GM21737 (cell line): ENCODE measurements around the gene AKAP13.

Source experiments
- ATAC-seq: cut with Tn5 transposase; IDR thresholded peaks from one replicate; pipeline ENCODE4 v1.9.1; 2021; ENCODE audit warnings: mild to moderate bottlenecking, moderate library complexity; ENCODE audit not compliant: unreplicated experiment

The AKAP13 gene

DNA sequence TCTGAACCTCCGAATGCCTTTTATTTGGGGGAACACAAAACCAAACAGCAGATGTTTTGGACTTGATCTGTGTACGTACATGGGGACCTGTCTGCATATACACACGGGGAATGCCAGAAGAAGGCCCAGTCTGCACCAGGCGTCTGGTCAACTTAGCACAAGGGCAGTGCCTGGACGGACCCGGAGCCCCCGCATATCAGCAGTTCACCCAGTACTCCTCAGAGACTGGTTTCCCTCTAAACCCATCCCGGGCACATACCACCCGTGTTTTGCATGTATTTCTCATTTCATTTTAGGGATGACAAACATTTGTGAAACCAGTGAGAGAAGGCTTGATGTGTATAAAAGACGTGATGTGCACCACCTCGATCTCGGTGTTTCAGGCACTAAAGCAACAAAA, 364.6 kb downstream of the AKAP13 start:
- no peak for ATAC-seq

DNA sequence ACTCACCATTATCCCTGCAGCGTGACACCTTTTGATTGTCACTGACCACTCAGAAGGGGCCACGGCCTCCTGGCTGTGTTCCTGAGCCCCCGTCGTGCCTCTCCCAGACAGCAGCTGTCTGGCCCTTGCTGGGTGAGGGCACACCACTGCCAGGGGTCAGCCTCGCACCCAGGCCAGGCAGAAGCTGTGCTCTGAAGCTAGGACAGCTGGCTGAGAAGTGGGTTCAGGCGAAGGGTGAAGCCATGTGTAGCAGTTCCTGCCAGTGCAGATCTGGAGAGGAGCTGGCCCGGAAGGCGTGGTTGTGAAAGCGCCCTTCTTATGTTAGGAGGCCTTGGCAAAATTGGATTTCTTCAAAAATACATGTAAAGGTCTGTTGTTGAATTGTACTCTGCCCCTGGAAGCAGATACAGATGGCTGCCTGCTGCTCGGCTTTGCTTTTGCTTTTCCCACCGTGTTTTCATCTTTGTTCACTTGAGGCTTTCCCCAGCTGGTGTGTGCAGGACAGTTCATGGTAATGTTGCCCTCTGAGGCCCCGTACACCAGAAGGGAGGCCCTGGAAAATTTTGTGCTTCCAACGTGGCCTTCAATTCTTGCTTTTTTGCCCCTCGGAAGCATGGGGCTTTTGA, 365.2 kb downstream of the AKAP13 start:
- ATAC-seq = no peak

DNA sequence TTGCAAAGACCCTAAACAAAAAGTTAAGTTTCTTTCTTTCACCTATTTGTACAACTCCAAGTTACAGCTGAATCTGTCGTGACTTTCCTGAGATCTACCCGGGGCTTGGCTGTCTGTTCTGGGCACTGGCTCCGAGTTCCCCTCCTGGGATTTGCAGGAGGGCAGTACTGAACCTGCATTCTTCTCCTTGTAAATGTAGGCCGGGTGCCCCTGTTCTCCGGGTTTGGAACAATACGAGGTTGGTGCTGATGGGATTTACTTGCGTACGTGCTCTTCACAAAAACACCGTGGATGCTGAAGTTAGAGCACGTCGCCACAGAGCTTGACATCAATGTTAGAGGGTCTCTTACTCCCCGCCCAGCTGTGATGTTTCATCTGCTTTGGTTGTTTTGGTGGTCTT, 366.2 kb downstream of the AKAP13 start:
- no peak for ATAC-seq

DNA sequence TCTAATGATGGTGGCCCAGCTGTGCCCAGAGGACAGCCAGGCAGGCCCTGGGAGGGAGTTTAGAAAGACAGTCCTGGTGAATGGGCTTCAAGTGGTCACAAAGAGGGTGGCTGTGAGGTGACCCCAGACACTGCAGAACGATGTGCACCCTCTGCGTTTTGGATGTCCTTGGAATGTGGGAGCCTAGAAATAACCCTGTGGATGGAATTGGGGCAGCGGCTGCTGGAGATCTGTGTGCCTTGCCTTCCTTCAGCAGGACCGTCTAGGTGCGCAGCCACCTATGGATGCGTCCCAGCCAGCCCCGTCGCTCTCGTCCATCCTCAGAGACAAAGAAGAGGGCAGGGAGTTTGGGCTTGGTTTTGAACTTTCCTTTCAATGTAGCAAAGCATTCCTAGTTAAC, 367.8 kb downstream of the AKAP13 start:
- no peak for ATAC-seq

DNA sequence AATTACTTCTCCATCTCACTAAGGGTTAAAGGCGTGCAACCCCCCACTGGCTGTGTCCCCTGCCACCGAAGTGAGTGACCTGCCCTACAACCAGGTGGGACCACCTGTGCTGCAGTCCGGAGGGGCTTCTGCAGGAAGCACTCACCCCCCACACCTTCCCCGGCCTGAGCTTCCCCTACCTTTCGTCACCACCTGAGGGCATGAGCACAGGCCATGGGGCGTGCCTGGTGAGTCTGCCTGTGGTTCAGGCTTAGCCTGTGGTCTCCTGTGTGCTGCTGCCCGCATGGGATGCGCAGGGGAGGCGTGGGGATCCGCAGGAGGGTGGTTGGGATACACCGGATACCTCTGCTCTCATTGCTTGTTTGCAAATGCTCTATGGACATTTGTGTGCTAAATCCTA, 368.3 kb downstream of the AKAP13 start:
- no peak for ATAC-seq

DNA sequence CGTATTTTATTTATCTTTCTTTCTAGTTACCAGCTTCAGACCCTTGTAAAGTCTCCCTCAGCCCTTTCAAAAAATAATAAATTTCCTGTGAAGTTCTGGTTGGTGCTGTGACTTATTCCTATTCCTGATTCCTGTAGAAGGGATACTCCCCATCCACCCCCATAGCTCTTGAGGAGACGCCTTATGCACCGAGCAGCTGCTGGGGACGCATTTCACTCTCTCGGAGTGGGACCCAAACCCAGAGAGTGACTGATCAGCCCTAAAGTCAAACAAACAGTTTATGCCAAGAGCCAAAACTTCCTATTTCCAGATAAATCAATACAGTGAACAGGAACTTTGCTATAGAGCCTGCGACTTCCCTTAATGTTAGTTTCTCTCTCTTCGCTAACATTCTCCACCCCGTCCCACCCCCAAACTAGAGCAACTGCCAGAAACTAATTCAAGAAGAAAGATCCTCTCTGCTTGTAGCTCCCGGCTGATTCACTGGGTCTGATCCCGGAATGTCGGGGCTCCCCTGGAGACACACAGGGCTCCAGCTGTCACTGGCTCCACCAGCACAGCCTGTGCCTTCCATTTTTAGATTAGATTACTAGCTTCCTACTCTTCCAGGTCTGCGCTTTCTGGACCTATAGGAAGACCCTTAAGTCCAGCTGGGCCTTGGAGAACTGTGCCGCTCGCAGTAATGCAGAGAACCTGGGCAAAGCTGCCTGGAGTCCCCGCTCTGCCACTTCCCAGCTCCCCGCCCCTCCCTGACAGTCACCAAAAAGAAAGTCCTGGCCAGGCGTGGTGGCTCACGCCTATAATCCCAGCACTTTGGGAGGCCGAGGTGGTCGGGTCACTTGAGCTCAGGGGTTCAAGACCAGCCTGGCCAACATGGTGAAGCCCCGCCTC, 369.1 kb downstream of the AKAP13 start:
- ATAC-seq = no peak

DNA sequence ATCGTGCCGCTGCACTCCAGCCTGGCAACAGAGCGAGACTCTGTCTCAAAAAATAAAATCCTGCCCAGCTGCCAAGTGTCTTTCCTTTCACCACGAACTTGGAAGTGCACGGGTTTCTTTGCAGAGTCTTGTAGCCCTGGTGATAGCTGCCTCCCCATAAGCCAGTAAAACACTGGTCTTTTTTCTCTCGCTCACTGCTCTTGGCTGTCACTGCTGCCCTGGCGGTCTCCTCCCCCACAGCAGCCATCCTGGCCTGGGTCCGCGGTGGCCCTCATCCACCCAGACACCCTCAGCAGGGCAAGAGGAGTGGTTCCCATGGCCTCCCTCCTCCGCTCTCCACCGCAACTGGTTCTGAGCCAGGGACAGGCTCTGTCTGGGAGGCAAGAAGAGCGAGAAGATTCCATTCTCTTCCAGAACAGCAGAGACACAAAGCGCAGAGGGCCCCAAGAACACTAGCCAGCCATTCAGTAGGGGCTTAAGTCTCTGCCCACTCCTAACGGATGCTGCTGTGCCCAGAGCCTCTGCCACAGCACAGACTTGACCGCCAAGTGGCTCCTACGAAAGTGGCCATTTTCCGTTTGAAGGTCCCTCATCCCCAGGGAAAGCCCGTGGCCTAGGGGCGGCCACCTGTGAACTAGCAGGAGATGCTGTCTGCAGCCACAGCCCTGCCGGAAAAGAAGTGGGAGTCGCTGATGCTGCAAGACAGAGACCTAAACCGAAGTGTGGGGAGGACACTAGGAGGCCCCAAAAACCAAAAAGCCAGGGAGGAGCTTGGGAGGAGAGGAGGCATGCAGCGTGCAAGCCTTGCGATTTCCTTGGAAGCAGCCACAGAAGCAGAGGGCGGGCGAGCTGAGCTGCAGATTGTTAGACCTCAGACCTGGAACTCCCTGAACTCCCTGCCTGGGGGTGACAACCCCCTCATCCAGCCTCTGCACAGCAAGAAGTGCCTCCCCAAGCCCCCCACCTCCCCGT, 370.2 kb downstream of the AKAP13 start:
- ATAC-seq = no peak

DNA sequence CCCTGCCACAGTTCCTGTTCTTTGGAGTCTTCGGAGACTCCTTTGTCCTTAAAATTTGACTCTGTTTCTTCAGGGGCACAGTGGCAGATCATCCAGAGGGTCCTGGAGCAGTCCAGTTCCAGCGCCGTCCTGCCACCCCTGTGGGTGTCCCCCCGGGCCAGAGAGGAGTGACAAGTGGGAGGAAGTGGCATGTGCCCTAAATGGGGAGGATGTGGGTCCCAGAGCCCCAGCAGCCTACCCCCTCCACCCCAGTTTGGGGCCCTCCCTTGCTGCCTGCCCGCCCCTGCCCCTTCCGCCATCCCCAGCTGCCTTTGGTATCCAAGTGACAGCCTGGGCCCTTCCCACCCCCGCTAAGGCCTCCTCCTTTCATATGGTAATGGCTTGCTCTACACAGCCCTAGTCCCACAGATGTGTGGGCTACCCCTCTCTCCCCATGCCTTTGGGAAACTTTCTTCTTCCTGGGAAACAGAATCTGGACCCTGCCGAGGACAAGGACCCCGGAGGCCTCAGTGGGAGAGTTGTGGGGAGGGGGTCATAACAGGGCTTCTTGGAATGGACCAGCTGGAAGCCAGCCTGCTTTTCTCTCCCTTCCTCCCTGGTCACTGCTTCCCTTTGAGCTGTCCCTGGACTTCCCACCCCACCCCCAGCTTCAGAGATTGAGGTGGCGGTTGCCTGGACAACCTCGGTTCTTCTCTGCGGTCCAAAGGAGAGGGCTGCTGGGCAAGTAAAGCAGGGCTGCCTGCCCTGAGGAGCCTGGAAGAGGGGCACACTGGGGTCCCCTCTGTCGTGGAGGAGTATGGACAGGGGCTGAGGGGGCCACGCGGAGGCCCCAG, 371.1 kb downstream of the AKAP13 start:
- no peak for ATAC-seq

DNA sequence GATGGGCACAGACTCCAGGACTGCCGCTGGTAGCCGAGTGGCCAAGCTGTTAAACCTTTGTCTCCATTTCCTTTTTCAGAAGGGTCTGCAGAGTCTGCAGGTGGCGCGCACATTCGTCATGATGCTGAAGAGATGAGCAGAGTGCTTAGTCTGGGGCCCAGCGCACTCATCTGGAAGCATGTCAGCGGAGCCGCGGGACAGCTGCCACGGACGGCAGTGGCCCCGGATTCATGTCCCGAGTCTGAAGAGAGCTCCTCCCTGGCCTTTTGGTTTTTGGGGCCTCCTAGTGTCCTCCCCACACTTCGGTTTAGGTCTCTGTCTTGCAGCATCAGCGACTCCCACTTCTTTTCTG, 371.7 kb downstream of the AKAP13 start:
- no peak for ATAC-seq

DNA sequence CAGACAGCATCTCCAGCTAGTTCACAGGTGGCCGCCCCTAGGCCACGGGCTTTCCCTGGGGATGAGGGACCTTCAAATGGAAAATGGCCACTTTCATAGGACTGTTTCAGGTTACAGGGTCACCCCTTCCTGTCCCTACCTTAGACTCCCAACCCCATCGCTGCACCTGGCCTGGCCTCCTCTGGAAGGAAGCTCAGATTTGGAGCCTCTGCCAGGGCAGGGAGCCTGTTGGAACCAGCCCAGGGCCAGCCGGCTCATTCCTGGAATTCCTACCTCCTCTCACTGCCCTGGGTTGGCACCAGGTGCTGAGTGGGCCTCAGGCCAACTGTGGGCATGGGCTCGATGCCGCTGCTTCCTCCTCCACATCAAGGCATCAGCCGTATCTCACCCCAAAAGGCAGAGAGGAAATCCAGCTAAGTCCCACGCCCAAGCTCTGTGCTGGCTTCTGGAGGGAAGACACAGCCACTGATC, 372.1 kb downstream of the AKAP13 start:
- ATAC-seq = no peak

DNA sequence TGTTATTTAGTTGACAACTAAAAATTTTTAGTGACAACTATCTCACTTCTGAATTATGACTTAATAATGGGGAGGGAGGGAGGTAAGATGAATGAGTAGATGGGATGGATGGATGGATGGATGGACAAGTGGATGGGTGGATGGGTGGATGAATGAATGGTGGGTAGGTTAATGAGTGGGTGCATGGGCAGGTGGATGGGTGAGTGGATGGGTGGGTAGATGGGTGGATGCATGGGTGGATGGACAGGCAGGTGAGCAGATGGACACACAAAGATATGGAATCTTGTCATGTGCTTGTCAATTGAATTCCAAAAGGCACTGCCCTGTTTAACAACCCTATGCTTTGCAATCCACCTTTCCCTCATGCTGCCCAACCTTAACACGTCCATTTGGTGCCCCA, 372.9 kb downstream of the AKAP13 start:
- no peak for ATAC-seq

DNA sequence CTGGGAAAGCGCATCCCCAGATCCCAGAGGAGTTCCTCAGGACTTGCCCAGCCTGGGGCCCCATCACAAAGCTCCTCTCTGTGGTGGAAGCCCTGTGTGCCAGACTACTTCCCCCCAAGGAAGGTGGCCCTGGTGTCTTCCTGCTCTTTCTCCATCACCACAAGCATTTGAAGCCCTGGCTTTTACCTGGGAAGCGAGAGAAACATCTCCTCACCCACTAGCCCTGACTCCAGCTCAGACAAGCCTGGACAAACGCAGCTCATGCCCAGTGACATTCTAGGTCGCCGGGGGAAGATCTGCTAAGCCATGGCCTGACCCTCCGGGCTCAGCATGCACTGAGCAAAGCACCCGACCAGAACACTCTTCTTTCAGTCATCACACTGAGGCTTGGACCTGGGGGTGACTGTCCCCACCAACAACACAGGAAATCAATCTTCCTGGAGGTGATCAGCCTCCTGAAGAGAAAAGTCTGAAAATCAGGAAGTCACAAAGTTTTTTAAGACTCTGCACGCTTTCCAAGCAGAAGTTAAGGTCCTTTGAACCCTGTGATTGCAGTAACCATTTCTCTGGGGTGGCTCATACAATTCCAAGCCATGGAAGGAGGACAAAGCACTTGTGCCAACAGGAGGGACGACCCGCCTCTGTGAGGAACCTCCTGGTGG, 373.5 kb downstream of the AKAP13 start:
- no peak for ATAC-seq

DNA sequence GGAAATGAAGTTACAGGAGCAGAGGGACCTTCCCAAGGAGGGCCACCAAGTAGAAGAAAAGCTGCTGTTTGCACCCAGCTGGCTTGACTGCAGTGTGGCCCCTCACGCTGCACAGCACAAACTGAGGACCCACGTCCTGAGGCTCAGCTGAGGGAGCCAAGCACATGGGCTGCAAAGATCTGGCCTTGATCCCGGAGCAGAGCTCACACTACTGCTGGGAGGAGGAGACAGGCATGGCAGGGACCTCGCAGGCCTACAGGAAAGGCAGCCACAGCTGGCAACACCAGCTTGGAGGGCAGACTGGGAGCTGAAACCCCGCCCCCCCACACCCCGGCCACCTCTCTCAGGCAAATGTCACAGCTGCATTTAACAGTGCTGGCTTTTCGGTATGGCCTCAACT, 374.6 kb downstream of the AKAP13 start:
- no peak for ATAC-seq

DNA sequence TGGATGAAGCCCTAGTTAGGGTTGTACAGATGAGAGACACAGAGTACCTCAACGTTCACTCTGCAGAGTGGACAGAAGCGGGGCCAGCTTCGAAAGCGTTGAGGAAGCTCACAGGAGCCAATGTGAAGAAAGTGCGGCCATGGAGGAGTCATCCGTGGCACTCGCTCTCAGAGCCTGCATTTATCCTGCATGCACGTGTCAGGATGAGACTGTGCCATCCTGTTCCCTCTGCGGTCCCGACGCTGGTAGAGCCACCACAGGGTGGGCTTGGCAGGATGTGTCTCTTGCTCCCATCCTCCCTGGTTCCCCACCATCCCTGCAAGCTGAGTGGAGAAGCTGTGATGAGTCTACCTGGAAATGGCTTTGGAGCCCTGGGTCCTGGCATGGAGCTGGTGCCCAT, 375.1 kb downstream of the AKAP13 start:
- ATAC-seq = no peak

DNA sequence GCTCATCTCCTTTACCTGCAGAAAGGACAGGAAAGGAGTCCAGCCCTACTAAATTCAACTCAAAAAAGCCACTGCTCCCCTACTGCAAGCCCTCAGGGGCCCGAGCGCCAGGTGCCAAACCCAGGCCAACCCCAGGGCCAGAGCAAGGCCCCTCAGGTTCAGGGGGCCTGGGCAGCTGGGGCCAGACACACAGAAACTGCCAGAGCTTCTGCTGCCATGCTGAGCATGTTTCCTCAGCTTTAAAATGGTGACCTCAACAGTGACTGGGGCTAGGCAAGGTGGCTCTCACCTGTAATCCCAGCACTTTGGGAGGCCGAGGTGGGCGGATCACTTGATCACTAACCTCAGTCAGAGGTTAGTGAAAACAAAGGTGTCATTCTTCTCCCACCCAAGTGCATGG, 375.5 kb downstream of the AKAP13 start:
- no peak for ATAC-seq

DNA sequence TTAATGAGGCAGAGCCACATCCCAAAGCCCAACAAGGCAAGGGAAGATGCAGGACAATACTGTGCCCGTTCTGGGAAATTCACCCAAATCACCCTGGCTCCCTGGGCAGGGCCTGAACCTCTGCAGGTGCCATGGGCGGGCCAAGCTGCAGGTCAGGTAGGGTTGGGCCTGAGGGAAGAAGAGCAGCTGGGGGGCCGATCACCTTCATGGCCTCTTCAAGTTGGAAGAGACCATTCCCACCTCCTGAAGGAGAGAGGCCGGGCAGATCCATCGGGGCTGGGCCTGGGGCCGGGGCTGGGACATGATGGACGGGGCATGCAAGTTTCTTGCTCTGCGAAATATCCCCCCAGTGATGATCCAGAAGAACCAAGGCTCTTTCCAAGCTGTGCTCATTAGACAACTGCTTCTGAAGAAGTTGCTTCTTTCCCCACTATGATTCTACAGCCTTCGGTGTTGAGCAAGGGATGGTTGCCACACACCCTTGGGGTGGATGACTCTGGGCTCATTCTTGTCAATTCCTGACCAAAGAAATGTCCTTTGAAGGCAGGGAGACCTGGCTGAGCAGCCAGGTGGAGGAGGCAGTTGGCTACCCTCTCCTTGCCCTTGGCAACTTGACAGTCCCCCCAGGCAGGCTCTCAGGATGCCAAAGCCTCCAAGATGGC, 376.1 kb downstream of the AKAP13 start:
- ATAC-seq = no peak

DNA sequence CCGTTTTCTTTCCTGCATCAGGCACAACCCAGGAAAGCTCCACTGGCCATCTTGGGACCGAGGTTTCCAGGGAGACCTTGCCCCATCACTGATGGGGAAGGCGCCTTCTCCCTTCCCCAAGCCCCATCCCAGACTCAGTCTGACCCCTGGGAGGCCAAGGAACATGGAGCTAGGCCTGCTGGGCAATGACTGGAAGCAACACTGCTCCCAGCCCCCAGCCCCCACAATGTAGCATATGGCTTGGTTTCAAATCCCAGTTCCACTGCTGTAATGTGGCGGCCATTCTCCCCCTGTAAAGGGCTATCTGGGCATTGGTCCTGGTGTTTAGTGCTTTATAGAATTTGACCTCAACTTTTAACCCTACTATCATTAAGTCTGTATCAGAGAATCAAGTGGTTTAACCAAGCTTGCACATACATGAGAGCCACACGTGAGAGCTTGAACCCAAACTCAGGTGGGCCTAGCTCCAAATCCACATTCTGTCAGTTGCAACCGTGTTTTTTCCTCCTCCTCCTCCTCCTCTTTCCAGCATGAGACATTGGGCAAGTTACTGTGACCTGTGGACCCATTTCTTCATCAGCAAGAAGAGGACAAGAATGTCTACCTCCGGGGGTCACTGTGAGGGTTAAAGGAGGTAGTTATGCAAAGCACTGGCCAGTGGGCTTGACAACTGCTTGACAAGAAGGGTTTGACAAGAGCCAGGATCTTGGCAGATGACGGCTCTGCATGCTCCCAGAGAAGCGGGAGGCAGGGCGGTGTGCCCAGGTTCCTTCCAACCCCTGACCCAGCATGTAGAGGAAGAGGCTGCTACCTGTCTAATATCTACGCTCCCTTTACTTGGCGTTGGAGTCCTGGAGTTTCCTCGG, 376.9 kb downstream of the AKAP13 start:
- ATAC-seq = no peak

DNA sequence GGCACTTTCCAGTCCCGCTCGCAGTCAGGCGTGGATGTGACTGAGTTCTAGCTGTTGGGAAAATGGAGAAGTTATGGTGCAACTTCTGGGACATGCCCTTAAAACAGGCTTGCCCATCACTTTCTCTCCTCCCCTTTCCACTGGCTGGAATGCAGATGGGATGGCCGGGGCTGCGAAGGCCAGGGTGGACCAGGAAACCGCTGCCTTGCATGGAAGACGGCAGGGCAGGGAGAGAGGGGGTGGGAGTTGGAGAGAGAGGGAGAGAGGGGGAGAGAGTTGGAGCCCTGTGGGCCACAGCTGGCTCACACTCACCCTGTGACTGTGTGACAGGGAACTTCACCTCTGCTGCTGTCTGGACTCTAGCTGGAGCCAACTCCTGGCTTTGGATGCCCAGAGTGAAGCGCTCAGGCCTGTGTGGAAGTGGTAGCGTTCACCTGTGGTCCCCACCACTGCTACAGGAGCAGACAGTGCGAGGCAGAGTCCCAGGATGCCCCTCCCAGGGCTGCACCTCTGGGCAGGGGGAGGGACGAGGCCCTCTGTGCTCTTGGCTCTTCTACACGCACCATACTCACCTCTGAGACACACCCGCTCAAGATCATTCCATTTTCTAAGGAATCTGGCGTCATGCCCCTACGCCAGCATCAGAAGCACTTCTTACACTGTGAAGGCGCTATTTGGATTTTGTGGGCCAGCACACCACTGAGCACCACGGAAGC, 377.7 kb downstream of the AKAP13 start:
- ATAC-seq = no peak
